Smooth muscle cell (in vitro differentiated cells): ENCODE data around the gene CYP46A1. TPM values are rescaled to one million over a fixed set of nuclear protein-coding genes. Genes with fewer than 3 reads are reported as not detected.

Source experiments
- DNase-seq: peaks from one replicate; lab custom pipeline; 2025; ENCODE audit not compliant: unreplicated experiment; lab: John Stamatoyannopoulos, UW
- H2AFZ ChIP-seq: fragments of 200-600 bp; sonication (generic); 2 replicates; pipeline ENCODE4 v1.6.0; 2016; ENCODE audit warnings: antibody characterized with exemption, low read depth, mild to moderate bottlenecking
- H3F3A ChIP-seq: fragments of 200-600 bp; sonication (generic); 2 replicates; pipeline ENCODE4 v1.6.0; 2017; ENCODE audit warnings: antibody characterized with exemption, low read depth
- H3K27ac ChIP-seq: fragments of 200-600 bp; sonication (generic); 2 replicates; pipeline ENCODE4 v1.5.1; 2016; ENCODE audit warnings: low read depth, mild to moderate bottlenecking
- H3K27me3 ChIP-seq: fragments of 200-600 bp; sonication (generic); 2 replicates; pipeline ENCODE4 v1.6.1; 2016; ENCODE audit warnings: low read depth, mild to moderate bottlenecking
- H3K36me3 ChIP-seq: fragments of 200-600 bp; sonication (generic); 2 replicates; pipeline ENCODE4 v1.5.1; 2016; ENCODE audit warnings: low read depth
- H3K4me1 ChIP-seq: fragments of 200-600 bp; sonication (generic); 2 replicates; pipeline ENCODE4 v1.5.1; 2016; ENCODE audit warnings: low read depth
- H3K4me2 ChIP-seq: fragments of 200-600 bp; sonication (generic); 2 replicates; pipeline ENCODE4 v1.6.0; 2016; ENCODE audit warnings: mild to moderate bottlenecking
- H3K4me3 ChIP-seq: fragments of 200-600 bp; sonication (generic); 2 replicates; pipeline ENCODE4 v1.5.1; 2016; ENCODE audit warnings: mild to moderate bottlenecking
- H3K79me2 ChIP-seq: fragments of 200-600 bp; sonication (generic); 2 replicates; pipeline ENCODE4 v1.6.0; 2016; ENCODE audit warnings: low read depth, mild to moderate bottlenecking
- H3K9ac ChIP-seq: fragments of 200-600 bp; sonication (generic); 2 replicates; pipeline ENCODE4 v1.6.0; 2016; ENCODE audit warnings: low read depth
- H3K9me3 ChIP-seq: fragments of 200-600 bp; sonication (generic); replicated peaks from 2 replicates; pipeline ENCODE4 v1.5.1; 2016; ENCODE audit warnings: low read depth
- H4K20me1 ChIP-seq: fragments of 200-600 bp; sonication (generic); 2 replicates; pipeline ENCODE4 v1.6.0; 2016; ENCODE audit warnings: low read depth
- WGBS: methylation state at CpG from one replicate; pipeline ENCODE4 v1.1.7; 2016; ENCODE audit warnings: low lambda C conversion rate; 5-methylcytosine and 5-hydroxymethylcytosine counted together
- polyA plus RNA-seq: library from polyadenylated mRNA; unstranded; fragments of >200 nt; fragmentation: Nextera tagmentation; extraction: Ambion mirVana; gene quantifications from 2 replicates; pipeline ENCODE4 v1.2.1, GENCODE V29; 2016
- total RNA-seq: library from RNA; depleted of rRNA; stranded (reverse); fragments of >200 nt; gene quantifications from 2 replicates; pipeline ENCODE4 v1.2.3, GENCODE V29; 2014
- TF ChIP-seq, protein P1 (sequence below): fragments of 200-600 bp; sonication (generic); IDR thresholded peaks from 2 replicates; pipeline ENCODE4 v1.5.1; 2017; ENCODE audit warnings: borderline replicate concordance, mild to moderate bottlenecking, antibody characterized with exemption; ENCODE audit not compliant: insufficient read depth, poor library complexity, severe bottlenecking

The CYP46A1 gene
- total and polyA plus RNA-seq, 2 experiments from 2014 or later, result 0.63 to 1.0 TPM

DNA sequence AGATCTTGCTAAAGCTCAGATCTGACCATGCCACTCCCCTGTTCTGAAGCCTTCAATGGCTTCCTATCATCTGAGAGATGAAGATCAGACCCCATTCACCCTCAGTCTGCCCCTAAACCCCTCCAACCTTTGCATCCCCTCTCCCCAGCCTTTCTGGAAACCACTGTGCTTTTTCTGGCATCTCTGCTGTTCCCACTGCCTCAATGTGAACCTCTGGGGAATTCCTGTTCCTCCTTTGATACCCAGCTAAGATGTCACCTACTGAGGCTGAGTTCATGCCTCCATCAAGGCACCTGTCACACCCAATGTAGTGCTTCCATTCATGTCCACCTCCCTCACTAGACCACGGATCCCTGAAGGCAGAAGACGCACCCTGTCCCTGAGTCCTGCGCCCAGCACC lies 19.3 kb downstream of the CYP46A1 start:
- Histone ChIP-seq H3K9me3 (peaks cover 9% of the 10 kb centered on the region), H3K4me1 (no peaks in the 10 kb centered on the region), H3K79me2 (no peaks in the 10 kb centered on the region), H4K20me1 (no peaks in the 10 kb centered on the region), H3K4me2 (no peak overlapping the region), H2AFZ (no peak overlapping the region), H3K27ac (no peak overlapping the region), H3F3A (no peaks in the 10 kb centered on the region), H3K9ac (no peak overlapping the region), H3K36me3 (no peaks in the 10 kb centered on the region), H3K27me3 (no peaks in the 10 kb centered on the region), H3K4me3 (no peak overlapping the region)
- WGBS, result 96% methylated on average over 3 of the region's 3 CpGs
- TF ChIP-seq, protein P1, sequence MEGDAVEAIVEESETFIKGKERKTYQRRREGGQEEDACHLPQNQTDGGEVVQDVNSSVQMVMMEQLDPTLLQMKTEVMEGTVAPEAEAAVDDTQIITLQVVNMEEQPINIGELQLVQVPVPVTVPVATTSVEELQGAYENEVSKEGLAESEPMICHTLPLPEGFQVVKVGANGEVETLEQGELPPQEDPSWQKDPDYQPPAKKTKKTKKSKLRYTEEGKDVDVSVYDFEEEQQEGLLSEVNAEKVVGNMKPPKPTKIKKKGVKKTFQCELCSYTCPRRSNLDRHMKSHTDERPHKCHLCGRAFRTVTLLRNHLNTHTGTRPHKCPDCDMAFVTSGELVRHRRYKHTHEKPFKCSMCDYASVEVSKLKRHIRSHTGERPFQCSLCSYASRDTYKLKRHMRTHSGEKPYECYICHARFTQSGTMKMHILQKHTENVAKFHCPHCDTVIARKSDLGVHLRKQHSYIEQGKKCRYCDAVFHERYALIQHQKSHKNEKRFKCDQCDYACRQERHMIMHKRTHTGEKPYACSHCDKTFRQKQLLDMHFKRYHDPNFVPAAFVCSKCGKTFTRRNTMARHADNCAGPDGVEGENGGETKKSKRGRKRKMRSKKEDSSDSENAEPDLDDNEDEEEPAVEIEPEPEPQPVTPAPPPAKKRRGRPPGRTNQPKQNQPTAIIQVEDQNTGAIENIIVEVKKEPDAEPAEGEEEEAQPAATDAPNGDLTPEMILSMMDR, result no peak
- DNase-seq, result no peak

DNA sequence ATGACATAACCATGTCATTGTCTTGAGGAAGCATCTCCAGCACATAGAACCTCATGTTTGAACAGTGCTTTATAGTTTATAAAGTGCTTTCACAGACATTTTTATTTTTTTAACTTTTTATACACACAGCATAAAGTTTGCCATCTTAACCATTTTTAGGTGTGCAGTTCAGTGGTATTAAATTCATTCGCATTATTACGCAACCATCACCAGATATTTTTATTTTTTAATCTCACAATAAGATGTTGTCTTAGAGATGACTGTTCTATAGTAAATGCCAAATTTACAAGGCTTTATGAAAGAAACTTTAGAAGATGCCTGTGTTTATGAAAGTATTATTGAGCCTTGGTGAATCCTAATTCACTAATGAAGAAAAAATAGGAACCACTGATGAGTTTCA lies 19.9 kb downstream of the CYP46A1 start:
- Histone ChIP-seq H2AFZ (no peak overlapping the region), H3K79me2 (no peaks in the 10 kb centered on the region), H3K4me1 (no peaks in the 10 kb centered on the region), H3K4me2 (no peak overlapping the region), H3K9ac (no peak overlapping the region), H3K36me3 (no peaks in the 10 kb centered on the region), H3F3A (no peaks in the 10 kb centered on the region), H4K20me1 (no peaks in the 10 kb centered on the region), H3K4me3 (no peak overlapping the region), H3K27me3 (no peaks in the 10 kb centered on the region), H3K9me3 (peaks cover 9% of the 10 kb centered on the region), H3K27ac (no peak overlapping the region)
- TF ChIP-seq, protein P1, result no peak
- 97% methylated on average over 2 of the region's 2 CpGs for WGBS
- no peak for DNase-seq

DNA sequence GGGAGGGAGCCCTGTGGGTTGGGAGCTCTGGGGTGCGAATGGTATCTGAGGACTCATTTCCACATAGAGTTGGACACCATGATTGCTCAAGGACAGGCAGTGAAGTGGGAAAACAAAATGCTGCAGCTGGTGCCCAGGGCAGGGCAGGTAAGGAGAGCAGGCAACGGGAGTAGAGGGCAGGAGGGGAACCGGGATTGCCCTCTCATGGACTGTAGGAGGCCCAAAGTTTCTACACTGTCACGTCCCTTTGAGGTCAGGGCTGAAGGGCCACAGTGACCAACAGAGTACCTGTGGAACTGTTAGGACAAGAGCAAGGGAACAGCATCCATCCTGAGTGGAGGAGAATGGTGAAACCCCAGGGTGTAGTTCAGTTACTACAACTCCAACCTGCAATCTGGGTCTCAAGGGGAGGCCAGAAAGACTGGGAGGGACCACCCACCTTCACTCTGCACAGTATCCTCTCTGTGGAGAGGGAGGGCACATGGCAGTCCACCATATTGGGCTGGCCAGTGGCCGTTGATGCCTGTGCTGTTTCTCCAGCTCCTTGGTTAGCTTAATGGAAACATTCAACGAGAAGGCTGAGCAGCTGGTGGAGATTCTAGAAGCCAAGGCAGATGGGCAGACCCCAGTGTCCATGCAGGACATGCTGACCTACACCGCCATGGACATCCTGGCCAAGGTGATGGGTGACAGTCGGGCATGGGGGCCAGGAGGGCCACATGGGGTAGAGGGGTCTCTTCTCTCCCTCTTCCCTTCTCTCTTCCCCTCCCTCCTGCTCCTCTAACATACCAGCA lies 22.2 kb downstream of the CYP46A1 start:
- no peaks in the 10 kb centered on the region for H3K27me3 ChIP-seq
- H4K20me1 ChIP-seq, result no peaks in the 10 kb centered on the region
- no peak overlapping the region for H3K4me3 ChIP-seq
- no peak overlapping the region for H3K9ac ChIP-seq
- H3K9me3 ChIP-seq, result peaks cover 9% of the 10 kb centered on the region
- no peak overlapping the region for H2AFZ ChIP-seq
- DNase-seq, result no peak
- no peak overlapping the region for H3K4me2 ChIP-seq
- TF ChIP-seq, protein P1, result no peak
- H3K4me1 ChIP-seq, result no peaks in the 10 kb centered on the region
- 80% methylated on average over 8 of the region's 8 CpGs for WGBS
- no peak overlapping the region for H3K27ac ChIP-seq
- H3K36me3 ChIP-seq, result no peaks in the 10 kb centered on the region
- H3F3A ChIP-seq, result no peaks in the 10 kb centered on the region
- H3K79me2 ChIP-seq, result no peaks in the 10 kb centered on the region

DNA sequence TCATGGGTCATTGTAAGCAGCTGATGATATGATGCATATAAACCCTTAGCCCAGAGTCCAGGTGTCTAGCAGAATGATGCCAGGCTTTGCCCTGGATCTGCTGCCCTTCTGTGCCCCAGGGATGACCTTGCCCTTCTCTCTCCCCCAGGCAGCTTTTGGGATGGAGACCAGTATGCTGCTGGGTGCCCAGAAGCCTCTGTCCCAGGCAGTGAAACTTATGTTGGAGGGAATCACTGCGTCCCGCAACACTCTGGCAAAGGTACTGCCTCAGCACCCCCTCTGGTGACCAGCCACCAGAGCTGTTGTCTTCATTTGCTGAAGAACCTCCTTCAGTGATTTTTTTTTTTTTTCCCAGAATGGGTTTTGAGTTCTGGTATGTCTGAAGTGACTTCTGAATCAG lies 23.3 kb downstream of the CYP46A1 start:
- no peak overlapping the region for H3K4me2 ChIP-seq
- no peak overlapping the region for H3K27ac ChIP-seq
- no peaks in the 10 kb centered on the region for H3K79me2 ChIP-seq
- no peaks in the 10 kb centered on the region for H3F3A ChIP-seq
- 81% methylated on average over 2 of the region's 2 CpGs for WGBS
- no peak for DNase-seq
- no peaks in the 10 kb centered on the region for H3K4me1 ChIP-seq
- no peak overlapping the region for H2AFZ ChIP-seq
- H3K9ac ChIP-seq, result no peak overlapping the region
- TF ChIP-seq, protein P1, result no peak
- H3K36me3 ChIP-seq, result no peaks in the 10 kb centered on the region
- H3K9me3 ChIP-seq, result peaks cover 5% of the 10 kb centered on the region
- no peaks in the 10 kb centered on the region for H4K20me1 ChIP-seq
- H3K27me3 ChIP-seq, result no peaks in the 10 kb centered on the region
- H3K4me3 ChIP-seq, result no peak overlapping the region
